Stimulated activated CD4-positive, alpha-beta T cell treated with anti-CD3 and anti-CD28 coated beads, Interleukin-4, amount 100 ng/mL, for 48 hours (primary cell): ENCODE results near the gene MAN1B1.
A peak's percentile ranks its signal among the peaks of the same experiment; 100 is the strongest.
"Not testable (repeated sequence)": the region's sequence is repeated elsewhere in the genome, so short reads cannot be mapped to it uniquely, and the experiment has no call there.

Experiments
- DNase-seq, 2 donors: peaks; one replicate each; pipeline ENCODE4 v3.0.0-alpha.2; 2020; ENCODE audit warnings: low read depth in 2 of 2

Gene MAN1B1

GRCh38 chr9:137127301-137128157, 40.7 kb downstream of the MAN1B1 start:
- no peak for DNase-seq

- DNase-seq: no peak
Observed at GRCh38 chr9:137128158-137128861, 41.5 kb downstream of the MAN1B1 start.

- DNase-seq: no peak
Observed at GRCh38 chr9:137128862-137129455, 42.2 kb downstream of the MAN1B1 start.

GRCh38 chr9:137129456-137130175, 42.8 kb downstream of the MAN1B1 start:
- DNase-seq: peak; percentile 84 to 87

- no peak for DNase-seq
Observed at GRCh38 chr9:137130176-137130755, 43.5 kb downstream of the MAN1B1 start.

GRCh38 chr9:137134191-137134590, 47.4 kb downstream of the MAN1B1 start:
- no peak for DNase-seq

- DNase-seq: not testable (repeated sequence)
Observed at GRCh38 chr9:137135154-137135553, 48.4 kb downstream of the MAN1B1 start.

GRCh38 chr9:137136261-137136880, 49.6 kb downstream of the MAN1B1 start:
- no peak for DNase-seq

- DNase-seq: no peak
Observed at GRCh38 chr9:137136881-137137607, 50.3 kb downstream of the MAN1B1 start.

GRCh38 chr9:137138058-137138721, 51.4 kb downstream of the MAN1B1 start:
- no peak for DNase-seq

- no peak for DNase-seq
Observed at GRCh38 chr9:137138722-137139467, 52.1 kb downstream of the MAN1B1 start, which contains the start of gene GRIN1. TSS of gene GRIN1 (plus strand) at chr9:137139154. CDS start at chr9:137139487, 333 bp downstream.

GRCh38 chr9:137139468-137140150, 52.8 kb downstream of the MAN1B1 start:
- DNase-seq: no peak

GRCh38 chr9:137140151-137141012, 53.6 kb downstream of the MAN1B1 start:
- no peak for DNase-seq

- DNase-seq: no peak
Observed at GRCh38 chr9:137141050-137141810, 54.4 kb downstream of the MAN1B1 start.

- DNase-seq: no peak
Observed at GRCh38 chr9:137141976-137142936, 55.5 kb downstream of the MAN1B1 start.

GRCh38 chr9:137143459-137143858, 56.7 kb downstream of the MAN1B1 start:
- no peak for DNase-seq
